HFFc6 (cell line): Measurements from ENCODE around the gene CACNA1H. TPM values are rescaled to one million over a fixed set of nuclear protein-coding genes. Genes with fewer than 3 reads are reported as not detected.
"Not testable (repeated sequence)": the region's sequence is repeated elsewhere in the genome, so short reads cannot be mapped to it uniquely, and the experiment has no call there.

Source experiments
- DNase-seq: peaks from one replicate; pipeline ENCODE4 v3.0.0-alpha.2; 2018
- H3K27ac Mint-ChIP-seq: 2 replicates; pipeline ENCODE4 v1.8.0; 2020; ENCODE audit warnings: mild to moderate bottlenecking, mixed read lengths
- H3K27me3 Mint-ChIP-seq: 2 replicates; pipeline ENCODE4 v1.8.0; 2021; ENCODE audit warnings: mild to moderate bottlenecking, moderate library complexity, mixed read lengths; ENCODE audit not compliant: insufficient read depth
- H3K36me3 Mint-ChIP-seq: 2 replicates; pipeline ENCODE4 v1.8.0; 2021; ENCODE audit warnings: low read depth, mixed read lengths
- H3K4me1 Mint-ChIP-seq: 2 replicates; pipeline ENCODE4 v1.8.0; 2020; ENCODE audit warnings: low read depth, mixed read lengths
- H3K4me3 Mint-ChIP-seq: 2 replicates; pipeline ENCODE4 v1.8.0; 2020; ENCODE audit warnings: mild to moderate bottlenecking, moderate library complexity, mixed read lengths
- H3K9me3 Mint-ChIP-seq: 2 replicates; pipeline ENCODE4 v1.8.0; 2020; ENCODE audit warnings: mild to moderate bottlenecking, mixed read lengths
- CTCF ChIP-seq: fragments of 200-600 bp; sonication (generic); IDR thresholded peaks from 2 replicates; pipeline ENCODE4 v1.5.0; 2021; ENCODE audit warnings: antibody characterized with exemption, mild to moderate bottlenecking
- total RNA-seq, 6 experiments: library from RNA; stranded (reverse); fragmentation: NEBNext Ultra II Directional; extraction: Animal tissue kit (Norgen Biotek cat#: 25700); gene quantifications; 2 replicates in 1 of 6; 3 replicates in 5 of 6; pipeline ENCODE4 v1.2.3, GENCODE V29; 2021

Gene CACNA1H
- total RNA-seq, 6 experiments from 2014 or later = 0.03 to 0.05 TPM; not detected in 4

- Mint-ChIP-seq H3K4me3 (no peak overlapping the region), H3K9me3 (no peaks in the 10 kb centered on the region), H3K27me3 (peaks cover 10% of the 10 kb centered on the region), H3K36me3 (no peaks in the 10 kb centered on the region), H3K27ac (no peak overlapping the region), H3K4me1 (peaks cover 4% of the 10 kb centered on the region; the same call in 1 of the 2 replicates)
- no peak for TF ChIP-seq CTCF
- DNase-seq = no peak
These were observed 69.8 kb downstream of the CACNA1H start for GRCh38 chr16:1222553-1223354.

GRCh38 chr16:1223355-1224214 is 70.7 kb downstream of the CACNA1H start:
- no peaks in the 10 kb centered on the region for H3K36me3 Mint-ChIP-seq
- no peak for TF ChIP-seq CTCF
- no peak overlapping the region for H3K4me3 Mint-ChIP-seq
- no peaks in the 10 kb centered on the region for H3K9me3 Mint-ChIP-seq
- H3K27ac Mint-ChIP-seq = no peak overlapping the region
- H3K4me1 Mint-ChIP-seq = peaks cover 4% of the 10 kb centered on the region; the same call in 1 of the 2 replicates
- DNase-seq = no peak
- peaks cover 10% of the 10 kb centered on the region for H3K27me3 Mint-ChIP-seq

GRCh38 chr16:1224558-1224957 is 71.7 kb downstream of the CACNA1H start:
- TF ChIP-seq CTCF = no peak
- Mint-ChIP-seq H3K4me3 (no peak overlapping the region), H3K27ac (no peak overlapping the region), H3K4me1 (peaks cover 4% of the 10 kb centered on the region; the same call in 1 of the 2 replicates), H3K36me3 (no peaks in the 10 kb centered on the region), H3K9me3 (no peaks in the 10 kb centered on the region), H3K27me3 (peaks cover 10% of the 10 kb centered on the region)
- no peak for DNase-seq

- Mint-ChIP-seq H3K4me1 (peaks cover 4% of the 10 kb centered on the region; the same call in 1 of the 2 replicates), H3K27me3 (peaks cover 10% of the 10 kb centered on the region)
- DNase-seq = no peak
These were observed 72.1 kb downstream of the CACNA1H start, which contains the start of gene TPSG1 for GRCh38 chr16:1225051-1225451. Gene TPSG1, minus strand, starts transcription at chr16:1225268. Its CDS starts 16 bp downstream, at chr16:1225252.

GRCh38 chr16:1225728-1226311 is 72.9 kb downstream of the CACNA1H start:
- not testable (repeated sequence) for H3K27me3 Mint-ChIP-seq, H3K27ac Mint-ChIP-seq, H3K4me3 Mint-ChIP-seq, H3K36me3 Mint-ChIP-seq, DNase-seq, H3K4me1 Mint-ChIP-seq, H3K9me3 Mint-ChIP-seq

More at GRCh38 chr16:1225051-1225451, 72.1 kb downstream of the CACNA1H start, which contains the start of gene TPSG1:
- H3K36me3 Mint-ChIP-seq = no peaks in the 10 kb centered on the region
- no peak within 1 kb of the TSS for H3K27ac Mint-ChIP-seq
- no peaks in the 10 kb centered on the region for H3K9me3 Mint-ChIP-seq
- TF ChIP-seq CTCF = no peak
- H3K4me3 Mint-ChIP-seq = no peak within 1 kb of the TSS

- not testable (repeated sequence) for H3K36me3 Mint-ChIP-seq, H3K27me3 Mint-ChIP-seq, H3K9me3 Mint-ChIP-seq, H3K27ac Mint-ChIP-seq, H3K4me1 Mint-ChIP-seq, H3K4me3 Mint-ChIP-seq, DNase-seq
These were observed 73.8 kb downstream of the CACNA1H start for GRCh38 chr16:1226692-1227091.

- not testable (repeated sequence) for H3K4me3 Mint-ChIP-seq, DNase-seq, H3K9me3 Mint-ChIP-seq, H3K36me3 Mint-ChIP-seq, H3K27me3 Mint-ChIP-seq, H3K4me1 Mint-ChIP-seq, H3K27ac Mint-ChIP-seq
These were observed 75.3 kb downstream of the CACNA1H start for GRCh38 chr16:1228227-1228626.

- DNase-seq, H3K36me3 Mint-ChIP-seq, H3K4me1 Mint-ChIP-seq, H3K27me3 Mint-ChIP-seq, H3K4me3 Mint-ChIP-seq, H3K9me3 Mint-ChIP-seq, H3K27ac Mint-ChIP-seq: not testable (repeated sequence)
These were observed 76.6 kb downstream of the CACNA1H start for GRCh38 chr16:1229476-1229875.

- H3K27ac Mint-ChIP-seq, H3K27me3 Mint-ChIP-seq, H3K9me3 Mint-ChIP-seq, H3K4me3 Mint-ChIP-seq, DNase-seq, H3K36me3 Mint-ChIP-seq, H3K4me1 Mint-ChIP-seq: not testable (repeated sequence)
These were observed 77.2 kb downstream of the CACNA1H start, which contains the start of gene TPSB2 for GRCh38 chr16:1230084-1230470. Gene TPSB2, minus strand, starts transcription at chr16:1230184. Its CDS starts 233 bp downstream, at chr16:1229951.
